ENCODE data around the gene UBE2J1.

- TF ChIP-seq, protein P1, sequence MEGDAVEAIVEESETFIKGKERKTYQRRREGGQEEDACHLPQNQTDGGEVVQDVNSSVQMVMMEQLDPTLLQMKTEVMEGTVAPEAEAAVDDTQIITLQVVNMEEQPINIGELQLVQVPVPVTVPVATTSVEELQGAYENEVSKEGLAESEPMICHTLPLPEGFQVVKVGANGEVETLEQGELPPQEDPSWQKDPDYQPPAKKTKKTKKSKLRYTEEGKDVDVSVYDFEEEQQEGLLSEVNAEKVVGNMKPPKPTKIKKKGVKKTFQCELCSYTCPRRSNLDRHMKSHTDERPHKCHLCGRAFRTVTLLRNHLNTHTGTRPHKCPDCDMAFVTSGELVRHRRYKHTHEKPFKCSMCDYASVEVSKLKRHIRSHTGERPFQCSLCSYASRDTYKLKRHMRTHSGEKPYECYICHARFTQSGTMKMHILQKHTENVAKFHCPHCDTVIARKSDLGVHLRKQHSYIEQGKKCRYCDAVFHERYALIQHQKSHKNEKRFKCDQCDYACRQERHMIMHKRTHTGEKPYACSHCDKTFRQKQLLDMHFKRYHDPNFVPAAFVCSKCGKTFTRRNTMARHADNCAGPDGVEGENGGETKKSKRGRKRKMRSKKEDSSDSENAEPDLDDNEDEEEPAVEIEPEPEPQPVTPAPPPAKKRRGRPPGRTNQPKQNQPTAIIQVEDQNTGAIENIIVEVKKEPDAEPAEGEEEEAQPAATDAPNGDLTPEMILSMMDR (IDR thresholded peaks at IDR 0.05; ENCODE audit: insufficient read depth, low read depth, low read length): no peak
- TF ChIP-seq EZH2 (IDR thresholded peaks at IDR 0.05; ENCODE audit: insufficient read depth, low read length): no peak
Measured at GRCh38 chr6:89289710-89290109, 62.8 kb downstream of the UBE2J1 start.
